ENCODE measurements around the gene SLC25A43.

SLC25A43 gene

DNA sequence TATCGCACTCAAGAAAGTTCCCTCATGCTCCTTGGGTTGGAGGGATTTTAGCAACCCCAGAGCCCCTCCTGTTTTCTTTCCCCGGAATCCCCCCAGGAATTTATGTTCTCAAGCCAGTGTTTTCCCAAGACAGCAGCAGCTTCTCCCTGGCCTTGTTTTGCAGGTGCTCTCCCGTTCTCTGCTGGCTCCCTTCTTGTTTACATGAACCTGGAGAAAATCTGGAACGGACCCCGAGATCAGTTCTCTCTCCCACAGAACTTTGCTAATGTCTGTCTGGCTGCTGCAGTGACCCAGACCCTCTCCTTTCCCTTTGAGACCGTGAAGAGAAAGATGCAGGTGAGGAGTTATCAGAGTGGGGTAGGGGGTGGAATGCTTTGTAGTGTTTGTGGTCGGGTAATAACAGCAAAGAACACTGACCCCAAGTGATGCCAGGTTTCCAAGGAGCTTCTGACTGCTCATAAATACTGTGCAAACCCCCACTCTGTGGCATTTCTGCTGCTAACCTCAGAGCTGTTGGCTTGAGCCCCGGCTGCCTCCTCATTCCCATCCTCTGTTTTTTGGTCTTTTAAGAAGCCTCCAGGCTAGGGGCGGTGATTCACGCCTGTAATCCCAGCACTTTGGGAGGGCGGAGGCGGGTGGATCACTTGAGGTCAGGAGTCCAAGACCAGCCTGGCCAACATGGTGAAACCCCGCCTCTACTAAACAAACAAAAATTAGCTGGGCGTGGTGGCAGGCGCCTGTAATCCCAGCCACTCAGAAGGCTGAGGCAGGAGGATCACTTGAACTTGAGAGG lies 11.1 kb downstream of the SLC25A43 start:
- Histone ChIP-seq H3K4me3 (ENCODE audit: low read length) (no peak overlapping the region), H3K9me3 (ENCODE audit: control insufficient read depth, low read depth, low read length) (peaks cover 6% of the 10 kb centered on the region), H3K27ac (ENCODE audit: low read length) (no peak overlapping the region), H3K36me3 (ENCODE audit: control insufficient read depth, low read depth, low read length) (no peaks in the 10 kb centered on the region), H3K27me3 (ENCODE audit: control insufficient read depth, insufficient read depth, low read length) (no peaks in the 10 kb centered on the region), H3K9ac (ENCODE audit: low read length) (no peak overlapping the region), H3K4me1 (ENCODE audit: control insufficient read depth, low read depth, low read length) (no peaks in the 10 kb centered on the region)

DNA sequence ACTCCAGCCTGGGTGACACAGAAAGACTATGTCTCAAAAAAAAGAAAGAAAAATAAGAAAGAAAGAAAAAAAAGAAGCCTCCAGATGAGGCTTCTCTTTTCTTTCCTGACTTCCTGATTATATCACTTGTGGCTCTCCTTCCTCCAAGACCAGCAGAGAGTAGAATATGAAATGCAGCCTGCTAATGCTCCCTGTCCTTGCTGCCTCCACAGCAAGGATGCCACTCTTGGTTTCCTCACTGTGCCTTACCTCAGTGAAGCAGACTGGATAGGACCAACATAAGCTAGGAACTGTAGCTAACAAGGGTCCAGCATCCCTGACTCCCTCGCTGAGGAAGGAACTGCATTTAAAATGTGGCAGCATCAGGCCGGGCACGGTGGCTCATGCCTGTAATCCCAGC lies 11.7 kb downstream of the SLC25A43 start:
- no peaks in the 10 kb centered on the region for H3K4me1 ChIP-seq (ENCODE audit: control insufficient read depth, low read depth, low read length)
- no peak overlapping the region for H3K4me3 ChIP-seq (ENCODE audit: low read length)
- H3K27ac ChIP-seq (ENCODE audit: low read length): no peak overlapping the region
- no peaks in the 10 kb centered on the region for H3K36me3 ChIP-seq (ENCODE audit: control insufficient read depth, low read depth, low read length)
- H3K27me3 ChIP-seq (ENCODE audit: control insufficient read depth, insufficient read depth, low read length): no peaks in the 10 kb centered on the region
- peaks cover 6% of the 10 kb centered on the region for H3K9me3 ChIP-seq (ENCODE audit: control insufficient read depth, low read depth, low read length)
- no peak overlapping the region for H3K9ac ChIP-seq (ENCODE audit: low read length)

DNA sequence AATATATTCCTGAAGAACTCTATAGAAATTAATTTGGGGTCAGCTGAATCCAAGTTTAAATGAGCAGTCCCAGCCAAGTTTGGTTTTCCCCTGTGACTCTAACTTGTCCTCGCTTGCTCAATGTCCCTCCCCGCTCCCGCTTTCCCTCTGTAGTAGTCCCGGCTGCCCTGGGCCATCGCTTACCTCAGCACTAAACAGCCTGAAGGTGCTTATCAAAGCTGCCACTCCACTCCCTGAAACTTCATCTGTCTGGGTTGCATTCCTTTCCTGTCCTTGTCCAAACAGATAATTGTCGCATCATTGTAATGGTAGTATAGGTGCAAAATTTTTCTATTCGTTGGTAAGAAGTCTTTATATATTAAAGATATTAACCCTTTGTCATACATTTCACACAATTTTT lies 12.8 kb downstream of the SLC25A43 start:
- Histone ChIP-seq H3K36me3 (ENCODE audit: control insufficient read depth, low read depth, low read length) (no peaks in the 10 kb centered on the region), H3K27me3 (ENCODE audit: control insufficient read depth, insufficient read depth, low read length) (no peaks in the 10 kb centered on the region), H3K27ac (ENCODE audit: low read length) (no peak overlapping the region), H3K4me3 (ENCODE audit: low read length) (no peak overlapping the region), H3K9ac (ENCODE audit: low read length) (no peak overlapping the region), H3K4me1 (ENCODE audit: control insufficient read depth, low read depth, low read length) (no peaks in the 10 kb centered on the region), H3K9me3 (ENCODE audit: control insufficient read depth, low read depth, low read length) (peaks cover 6% of the 10 kb centered on the region)

DNA sequence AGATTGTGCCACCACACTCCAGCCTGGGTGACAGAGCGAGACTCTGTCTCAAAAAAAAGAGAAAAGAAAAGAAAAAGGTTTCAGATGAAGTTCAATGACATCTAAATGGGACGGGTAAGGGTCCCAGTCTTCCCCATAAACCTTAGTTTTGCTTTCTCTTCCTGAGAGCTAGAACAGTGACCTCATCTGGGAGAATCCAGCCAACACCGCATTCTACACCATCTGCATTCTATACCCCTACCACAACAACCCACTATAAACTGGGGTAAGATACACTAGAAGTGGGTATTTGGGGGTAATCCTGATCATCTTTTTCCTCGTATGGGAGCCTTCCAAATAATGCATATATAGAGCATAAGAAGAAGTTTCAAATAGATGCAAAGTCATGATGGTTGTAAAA lies 18.2 kb downstream of the SLC25A43 start:
- no peaks in the 10 kb centered on the region for H3K9me3 ChIP-seq (ENCODE audit: control insufficient read depth, low read depth, low read length)

DNA sequence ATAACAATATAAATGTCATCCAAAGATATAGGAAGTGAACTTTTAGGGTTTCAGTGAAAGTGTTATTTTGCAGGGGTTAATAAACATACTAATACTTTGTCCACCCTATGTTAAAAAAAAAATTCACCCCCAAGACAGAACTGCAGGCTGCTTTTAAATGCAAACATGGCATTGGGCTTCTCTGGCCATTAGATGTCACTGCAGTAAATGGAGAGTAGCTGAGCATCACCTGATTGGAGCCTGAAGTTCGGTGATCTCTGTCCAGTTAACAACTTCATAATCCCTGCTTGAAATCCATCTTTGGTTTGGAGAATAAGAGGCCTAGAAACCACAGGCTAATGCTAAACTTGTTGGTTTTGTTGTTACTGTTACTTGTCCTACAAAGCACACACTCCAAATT lies 18.7 kb downstream of the SLC25A43 start:
- Histone ChIP-seq H3K4me1 (ENCODE audit: control insufficient read depth, low read depth, low read length) (no peaks in the 10 kb centered on the region), H3K36me3 (ENCODE audit: control insufficient read depth, low read depth, low read length) (no peaks in the 10 kb centered on the region), H3K9ac (ENCODE audit: low read length) (no peak overlapping the region), H3K27ac (ENCODE audit: low read length) (no peak overlapping the region), H3K27me3 (ENCODE audit: control insufficient read depth, insufficient read depth, low read length) (no peaks in the 10 kb centered on the region), H3K9me3 (ENCODE audit: control insufficient read depth, low read depth, low read length) (no peaks in the 10 kb centered on the region), H3K4me3 (ENCODE audit: low read length) (no peak overlapping the region)

More for the DNA sequence above, 18.2 kb downstream of the SLC25A43 start:
- no peak overlapping the region for H3K9ac ChIP-seq (ENCODE audit: low read length)
- H3K4me3 ChIP-seq (ENCODE audit: low read length): no peak overlapping the region
- H3K27ac ChIP-seq (ENCODE audit: low read length): no peak overlapping the region
- no peaks in the 10 kb centered on the region for H3K4me1 ChIP-seq (ENCODE audit: control insufficient read depth, low read depth, low read length)
- H3K36me3 ChIP-seq (ENCODE audit: control insufficient read depth, low read depth, low read length): no peaks in the 10 kb centered on the region
- H3K27me3 ChIP-seq (ENCODE audit: control insufficient read depth, insufficient read depth, low read length): no peaks in the 10 kb centered on the region

DNA sequence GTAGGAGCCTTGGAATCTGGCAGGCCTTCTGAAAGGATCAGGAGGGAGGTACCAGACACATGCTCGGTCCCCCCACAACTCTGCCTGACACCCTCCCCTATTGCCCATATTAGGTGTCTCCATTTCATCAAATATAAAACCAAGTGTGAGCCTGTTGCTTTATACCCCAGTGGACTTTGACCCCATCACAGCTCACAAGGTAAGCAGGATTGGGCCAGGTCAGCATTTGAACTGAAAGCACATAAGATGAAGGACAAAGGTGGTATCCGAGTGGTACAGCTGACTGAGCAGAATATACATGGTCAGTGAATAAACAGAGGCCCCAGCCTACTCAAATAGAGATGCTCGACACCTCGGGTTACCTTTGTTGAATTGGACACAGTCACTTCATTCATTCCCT lies 20.0 kb downstream of the SLC25A43 start:
- no peaks in the 10 kb centered on the region for H3K4me1 ChIP-seq (ENCODE audit: control insufficient read depth, low read depth, low read length)
- no peak overlapping the region for H3K27ac ChIP-seq (ENCODE audit: low read length)
- H3K36me3 ChIP-seq (ENCODE audit: control insufficient read depth, low read depth, low read length): no peaks in the 10 kb centered on the region
- no peak overlapping the region for H3K9ac ChIP-seq (ENCODE audit: low read length)
- no peaks in the 10 kb centered on the region for H3K9me3 ChIP-seq (ENCODE audit: control insufficient read depth, low read depth, low read length)
- H3K27me3 ChIP-seq (ENCODE audit: control insufficient read depth, insufficient read depth, low read length): no peaks in the 10 kb centered on the region
- H3K4me3 ChIP-seq (ENCODE audit: low read length): no peak overlapping the region

DNA sequence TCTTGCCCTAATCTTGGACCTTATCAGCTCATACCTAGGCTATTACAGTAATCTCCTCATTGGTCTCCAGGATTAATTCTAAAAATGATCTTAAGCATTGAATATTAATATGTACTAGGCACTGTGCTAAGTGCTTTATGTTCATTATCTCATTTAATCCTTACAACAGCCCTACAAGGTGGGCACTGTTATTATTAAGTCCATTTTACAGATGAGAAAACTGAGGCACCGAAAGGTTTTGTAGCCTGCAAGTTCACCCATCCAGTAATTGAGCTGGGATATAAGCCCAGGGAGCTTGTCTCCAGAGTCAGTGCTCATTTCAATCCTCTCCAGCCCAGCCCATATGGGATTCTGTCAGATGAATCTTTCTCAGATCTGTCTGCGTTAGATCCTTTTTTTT lies 20.8 kb downstream of the SLC25A43 start:
- H3K9me3 ChIP-seq (ENCODE audit: control insufficient read depth, low read depth, low read length): peaks cover under 1% of the 10 kb centered on the region

DNA sequence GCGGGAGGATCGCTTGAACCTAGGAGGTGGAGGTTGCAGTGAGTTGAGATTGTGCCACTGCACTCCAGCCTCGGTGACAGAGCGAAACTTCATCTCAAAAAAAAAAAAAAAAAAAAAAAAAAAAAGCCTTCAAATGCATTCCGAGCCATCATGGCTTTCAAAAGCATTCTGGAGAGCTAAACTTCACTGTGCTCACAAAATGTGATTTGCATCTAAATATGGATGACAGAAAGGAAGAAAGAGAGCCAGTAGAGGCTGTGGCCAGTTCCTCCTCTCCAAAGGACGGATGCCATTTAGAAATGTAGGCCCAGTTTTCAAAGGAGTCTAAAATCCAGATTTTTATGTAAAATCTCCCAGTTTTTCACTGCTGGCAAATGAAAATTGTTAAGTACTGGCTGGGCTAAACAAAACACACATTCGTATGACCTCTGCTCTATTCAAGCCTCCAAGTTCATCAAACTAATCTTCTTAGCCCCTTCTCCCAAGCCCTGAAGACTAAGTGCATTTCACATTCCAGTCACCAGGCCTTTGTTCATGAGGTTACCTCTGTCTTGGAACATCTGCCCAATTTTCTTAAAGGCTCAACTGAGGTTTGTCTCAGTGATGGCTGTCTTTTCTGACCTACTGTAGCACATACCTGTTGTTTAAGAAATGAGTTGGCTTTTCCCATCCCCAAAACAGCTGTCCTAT lies 22.0 kb downstream of the SLC25A43 start:
- Histone ChIP-seq H3K27ac (ENCODE audit: low read length) (no peak overlapping the region), H3K4me3 (ENCODE audit: low read length) (no peak overlapping the region), H3K4me1 (ENCODE audit: control insufficient read depth, low read depth, low read length) (no peaks in the 10 kb centered on the region), H3K36me3 (ENCODE audit: control insufficient read depth, low read depth, low read length) (no peaks in the 10 kb centered on the region), H3K9me3 (ENCODE audit: control insufficient read depth, low read depth, low read length) (peaks cover 7% of the 10 kb centered on the region), H3K9ac (ENCODE audit: low read length) (no peak overlapping the region), H3K27me3 (ENCODE audit: control insufficient read depth, insufficient read depth, low read length) (no peaks in the 10 kb centered on the region)

More for the DNA sequence above, 20.8 kb downstream of the SLC25A43 start:
- no peak overlapping the region for H3K9ac ChIP-seq (ENCODE audit: low read length)
- no peaks in the 10 kb centered on the region for H3K36me3 ChIP-seq (ENCODE audit: control insufficient read depth, low read depth, low read length)
- no peaks in the 10 kb centered on the region for H3K4me1 ChIP-seq (ENCODE audit: control insufficient read depth, low read depth, low read length)
- H3K27ac ChIP-seq (ENCODE audit: low read length): no peak overlapping the region
- H3K27me3 ChIP-seq (ENCODE audit: control insufficient read depth, insufficient read depth, low read length): no peaks in the 10 kb centered on the region
- H3K4me3 ChIP-seq (ENCODE audit: low read length): no peak overlapping the region

DNA sequence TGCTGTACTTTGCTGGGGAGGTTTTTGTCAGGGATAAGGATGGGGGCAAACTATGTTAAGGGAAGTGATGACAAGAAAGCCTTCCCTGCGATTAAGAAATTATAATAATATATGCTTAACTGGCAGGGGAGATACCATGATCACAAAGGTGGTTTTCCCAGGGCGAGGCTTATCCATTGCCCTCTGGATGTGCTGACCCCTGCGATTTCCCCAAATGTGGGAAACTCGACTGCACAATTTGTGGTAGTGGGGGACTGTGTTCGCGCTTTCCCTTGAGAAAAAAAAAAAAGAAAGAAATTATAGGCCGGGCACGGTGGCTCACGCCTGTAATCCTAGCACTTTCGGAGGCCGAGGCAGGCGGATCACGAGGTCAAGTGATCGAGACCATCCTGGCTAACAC lies 24.5 kb downstream of the SLC25A43 start:
- Histone ChIP-seq H3K27ac (ENCODE audit: low read length) (no peak overlapping the region), H3K4me1 (ENCODE audit: control insufficient read depth, low read depth, low read length) (peaks cover 3% of the 10 kb centered on the region), H3K27me3 (ENCODE audit: control insufficient read depth, insufficient read depth, low read length) (no peaks in the 10 kb centered on the region), H3K4me3 (ENCODE audit: low read length) (no peak overlapping the region), H3K9ac (ENCODE audit: low read length) (no peak overlapping the region), H3K9me3 (ENCODE audit: control insufficient read depth, low read depth, low read length) (peaks cover 7% of the 10 kb centered on the region), H3K36me3 (ENCODE audit: control insufficient read depth, low read depth, low read length) (no peaks in the 10 kb centered on the region)

DNA sequence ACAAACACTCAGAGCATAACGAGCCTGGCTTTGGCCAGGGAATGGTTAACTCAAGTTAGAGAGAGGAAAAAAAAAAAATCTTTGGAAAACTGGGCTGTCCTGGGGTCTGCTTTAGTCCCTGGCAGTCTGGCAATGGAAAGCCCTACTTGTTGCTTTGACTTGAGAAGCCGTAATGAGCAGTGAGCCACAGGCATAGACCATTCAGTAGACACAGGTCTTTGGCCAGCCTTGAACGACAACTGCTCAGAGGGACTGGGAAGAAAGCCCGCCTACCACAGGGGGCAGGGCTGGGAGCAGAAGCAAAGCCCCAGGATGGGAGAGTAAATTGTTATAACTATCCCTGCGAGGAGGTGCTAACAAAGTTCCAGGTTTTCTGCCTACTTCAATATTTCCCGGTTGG lies 25.9 kb downstream of the SLC25A43 start:
- H3K4me1 ChIP-seq (ENCODE audit: control insufficient read depth, low read depth, low read length): peaks cover 3% of the 10 kb centered on the region
- no peak overlapping the region for H3K9ac ChIP-seq (ENCODE audit: low read length)
- no peak overlapping the region for H3K4me3 ChIP-seq (ENCODE audit: low read length)

DNA sequence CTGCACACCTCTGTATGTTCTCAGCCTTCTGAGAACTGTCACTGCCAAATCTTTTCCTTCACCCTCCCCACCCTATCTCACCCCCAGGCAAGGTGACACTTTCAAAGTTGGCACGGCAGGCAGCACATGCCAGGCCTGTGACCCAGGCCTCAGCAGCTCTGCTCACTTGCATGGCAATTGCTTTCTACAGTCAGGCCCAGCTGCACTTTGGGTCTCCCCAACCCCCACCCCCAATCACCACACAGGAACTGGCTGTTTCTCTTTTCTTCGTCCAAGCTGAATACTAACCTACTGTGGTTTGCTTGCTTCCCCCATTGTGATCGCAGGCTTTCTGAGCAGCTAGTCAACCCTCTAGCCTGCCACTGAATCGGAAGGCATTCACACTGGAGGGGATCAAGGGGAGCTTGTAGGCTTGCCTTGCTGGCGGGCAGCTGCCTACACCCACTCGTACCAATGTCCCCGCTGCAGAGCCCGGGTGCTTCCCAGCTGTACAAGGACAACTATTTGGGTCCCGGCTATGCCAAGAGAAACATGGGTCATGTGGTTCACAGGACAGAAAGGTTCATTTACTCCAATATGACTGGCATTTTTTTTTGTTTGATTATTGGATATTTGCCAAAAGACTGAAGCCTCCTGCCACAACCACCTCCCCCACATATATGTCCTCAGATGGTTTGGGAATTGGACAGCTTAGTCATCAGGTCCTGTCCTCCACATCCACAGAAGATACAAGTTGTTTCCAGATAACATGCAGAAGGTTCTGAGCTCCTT lies 28.1 kb downstream of the SLC25A43 start:
- H3K9ac ChIP-seq (ENCODE audit: low read length): no peak overlapping the region

More for the DNA sequence above, 25.9 kb downstream of the SLC25A43 start:
- Histone ChIP-seq H3K27me3 (ENCODE audit: control insufficient read depth, insufficient read depth, low read length) (no peaks in the 10 kb centered on the region), H3K9me3 (ENCODE audit: control insufficient read depth, low read depth, low read length) (peaks cover 12% of the 10 kb centered on the region), H3K27ac (ENCODE audit: low read length) (no peak overlapping the region), H3K36me3 (ENCODE audit: control insufficient read depth, low read depth, low read length) (no peaks in the 10 kb centered on the region)

More for the DNA sequence above, 28.1 kb downstream of the SLC25A43 start:
- Histone ChIP-seq H3K27ac (ENCODE audit: low read length) (no peak overlapping the region), H3K4me1 (ENCODE audit: control insufficient read depth, low read depth, low read length) (peaks cover 3% of the 10 kb centered on the region), H3K36me3 (ENCODE audit: control insufficient read depth, low read depth, low read length) (no peaks in the 10 kb centered on the region), H3K4me3 (ENCODE audit: low read length) (no peak overlapping the region), H3K27me3 (ENCODE audit: control insufficient read depth, insufficient read depth, low read length) (no peaks in the 10 kb centered on the region), H3K9me3 (ENCODE audit: control insufficient read depth, low read depth, low read length) (peaks cover 13% of the 10 kb centered on the region)
